K562 (cell line): ENCODE data around the gene PRDM11. TPM values are rescaled to one million over a fixed set of nuclear protein-coding genes. Genes with fewer than 3 reads are reported as not detected.

Experiments used
- ATF1 ChIP-seq, 2 experiments: fragments of 450-650 bp in 1 of 2; IDR thresholded peaks; 2 replicates each; pipeline ENCODE4 v1.6.1; 2016; ENCODE audit warnings: missing compliant biosample characterization in 1 of 2, missing genetic modification characterization in 1 of 2
- CTCF ChIP-seq, 3 experiments: IDR thresholded peaks in 2 of 3; conservative IDR thresholded peaks in 1 of 3; 2 replicates each; pipeline ENCODE4 v1.5.1; 2011 to 2012; ENCODE audit warnings: low read length in 3 of 3, mild to moderate bottlenecking in 3 of 3, control low read depth in 2 of 3, improper control_type of control experiment in 1 of 3, inconsistent platforms in 1 of 3, low read depth in 1 of 3, mixed read lengths in 1 of 3, moderate library complexity in 1 of 3; ENCODE audit not compliant: insufficient read depth in 2 of 3
- E2F6 ChIP-seq, 2 experiments: IDR thresholded peaks; 2 replicates each; pipeline ENCODE4 v1.6.1; 2011; ENCODE audit warnings: borderline replicate concordance in 1 of 2, control low read depth in 1 of 2, low read depth in 1 of 2, low read length in 1 of 2, mild to moderate bottlenecking in 1 of 2, mixed read lengths in 1 of 2, moderate library complexity in 1 of 2; ENCODE audit not compliant: insufficient read depth in 1 of 2, insufficient read length in 1 of 2, poor library complexity in 1 of 2, severe bottlenecking in 1 of 2; ENCODE audit errors: extremely low read depth in 1 of 2
- RAD21 ChIP-seq, 2 experiments: fragments of 250-450 bp in 1 of 2; fragments of 450-650 bp in 1 of 2; sonication (Bioruptor Pico) in 1 of 2; formaldehyde crosslinking in 1 of 2; IDR thresholded peaks in 1 of 2; conservative IDR thresholded peaks in 1 of 2; 2 replicates each; pipeline versions ENCODE4 v1.4.0 to v1.8.0; 2020 to 2022; ENCODE audit warnings: mild to moderate bottlenecking in 2 of 2, moderate library complexity in 1 of 2
- SIRT6 ChIP-seq: IDR thresholded peaks from one replicate; pipeline ENCODE4 v1.6.1; 2012; ENCODE audit warnings: low read depth, mild to moderate bottlenecking, control low read depth, inconsistent platforms, low read length, moderate library complexity
- SMARCB1 ChIP-seq: IDR thresholded peaks from 2 replicates; pipeline ENCODE4 v1.6.1; 2011; ENCODE audit warnings: improper control_type of control experiment, low read depth; ENCODE audit not compliant: insufficient read length
- TSHZ1 ChIP-seq: fragments of 250-450 bp; sonication (Bioruptor Pico); IDR thresholded peaks from 2 replicates; pipeline ENCODE4 v1.4.0; 2020; ENCODE audit warnings: mild to moderate bottlenecking, moderate library complexity
- ZSCAN29 ChIP-seq: fragments of 450-650 bp; IDR thresholded peaks from 2 replicates; pipeline ENCODE4 v1.6.1; 2017
- polyA plus RNA-seq, 8 experiments: library from polyadenylated mRNA; depleted of rRNA in 4 of 8; stranded (reverse) in 5 of 8; unstranded in 3 of 8; fragments of >200 nt; fragmentation: Nextera tagmentation in 2 of 8; fragmentation: Illumina TruSeq in 1 of 8; extraction: Ambion mirVana in 2 of 8; extraction: Trizol in 1 of 8; gene quantifications; 2 replicates each; pipeline versions ENCODE4 v1.2.1 to v1.2.3, GENCODE V29; 2011 to 2014; ENCODE audit warnings: inconsistent platforms in 1 of 8, missing spikeins in 1 of 8
- total RNA-seq, 7 experiments: library from RNA; depleted of rRNA in 6 of 7; stranded (reverse); fragments of >200 nt in 6 of 7; fragmentation: Illumina TruSeq in 2 of 7; extraction: Trizol in 2 of 7; gene quantifications; 2 replicates each; pipeline versions ENCODE4 v1.2.1 to v1.2.3, GENCODE V29; 2011 to 2021; ENCODE audit warnings: low replicate concordance in 1 of 7

Gene PRDM11
- total and polyA plus RNA-seq, 9 of the 15 experiments (the other 6 are each of a cell fraction or from before 2014, with no cell fraction given), result 0.01 to 1.1 (median 0.29) TPM

- TF ChIP-seq SIRT6, result no peak
- no peak for TF ChIP-seq ZSCAN29
- TF ChIP-seq SMARCB1, result no peak
- peak; percentile 69 to 83 (median 77) for TF ChIP-seq CTCF (IDR thresholded peaks at IDR 0.05 in 2 of 3, conservative IDR thresholded peaks at IDR 0.05 in 1 of 3; ENCODE audit: insufficient read depth in 2 of 3, low read depth in 1 of 3, low read length in 3 of 3)
- no peak for TF ChIP-seq ATF1 (CRISPR knock-in tag; IDR thresholded peaks at IDR 0.05)
- TF ChIP-seq ATF1 (tag; IDR thresholded peaks at IDR 0.05), result no peak
- peak; percentile 20 to 57; a peak in 2 of 4 replicates for TF ChIP-seq RAD21 (CRISPR knock-in tag; conservative IDR thresholded peaks at IDR 0.05 in 1 of 2, IDR thresholded peaks at IDR 0.05 in 1 of 2)
- TF ChIP-seq TSHZ1 (CRISPR knock-in tag), result no peak
- TF ChIP-seq E2F6 (IDR thresholded peaks at IDR 0.05; ENCODE audit: borderline replicate concordance in 1 of 2, extremely low read depth in 1 of 2, insufficient read depth in 1 of 2, insufficient read length in 1 of 2, low read depth in 1 of 2, low read length in 1 of 2, poor library complexity in 1 of 2, severe bottlenecking in 1 of 2), result peak in 1 of 2 experiments; percentile 49
Measured at GRCh38 chr11:45252134-45252856, 105.9 kb downstream of the PRDM11 start (continued).
